KOPT-K1 (cell line): ENCODE results near the gene MSX2.
"Not testable (repeated sequence)": the region's sequence is repeated elsewhere in the genome, so short reads cannot be mapped to it uniquely, and the experiment has no call there.

Experiments
- H3K27ac ChIP-seq: fragments of 200-600 bp; sonication (generic); 2 replicates; pipeline ENCODE4 v1.5.1; 2016; ENCODE audit warnings: antibody characterized with exemption, mild to moderate bottlenecking, low read depth, low read length; ENCODE audit not compliant: poor library complexity, severe bottlenecking
- H3K36me3 ChIP-seq: fragments of 200-600 bp; sonication (generic); 2 replicates; pipeline ENCODE4 v1.5.1; 2017; ENCODE audit warnings: antibody characterized with exemption, mild to moderate bottlenecking, low read length, moderate library complexity; ENCODE audit not compliant: insufficient read depth
- H3K9me3 ChIP-seq: fragments of 200-600 bp; sonication (generic); 2 replicates; pipeline ENCODE4 v1.5.1; 2017; ENCODE audit warnings: antibody characterized with exemption, low read length, mild to moderate bottlenecking; ENCODE audit not compliant: insufficient read depth, poor library complexity, severe bottlenecking

MSX2 gene

GRCh38 chr5:174735498-174736330 is 11.3 kb downstream of the MSX2 start:
- Histone ChIP-seq H3K9me3 (no peaks in the 10 kb centered on the region), H3K27ac (no peak overlapping the region), H3K36me3 (no peaks in the 10 kb centered on the region)

- no peak overlapping the region for H3K27ac ChIP-seq
Observed at GRCh38 chr5:174736331-174736721, 11.9 kb downstream of the MSX2 start.

GRCh38 chr5:174736777-174737176 is 12.4 kb downstream of the MSX2 start:
- Histone ChIP-seq H3K36me3 (no peaks in the 10 kb centered on the region), H3K9me3 (no peaks in the 10 kb centered on the region), H3K27ac (no peak overlapping the region)

More at GRCh38 chr5:174736331-174736721, 11.9 kb downstream of the MSX2 start:
- Histone ChIP-seq H3K36me3 (no peaks in the 10 kb centered on the region), H3K9me3 (no peaks in the 10 kb centered on the region)

GRCh38 chr5:174737330-174737729 is 12.9 kb downstream of the MSX2 start:
- H3K27ac ChIP-seq = no peak overlapping the region
- no peaks in the 10 kb centered on the region for H3K36me3 ChIP-seq
- H3K9me3 ChIP-seq = no peaks in the 10 kb centered on the region

GRCh38 chr5:174741352-174741751 is 17.0 kb downstream of the MSX2 start:
- H3K27ac ChIP-seq = no peak overlapping the region
- H3K9me3 ChIP-seq = no peaks in the 10 kb centered on the region
- no peaks in the 10 kb centered on the region for H3K36me3 ChIP-seq

- Histone ChIP-seq H3K36me3 (no peaks in the 10 kb centered on the region), H3K9me3 (no peaks in the 10 kb centered on the region), H3K27ac (no peak overlapping the region)
Observed at GRCh38 chr5:174744896-174745295, 20.5 kb downstream of the MSX2 start.

- no peak overlapping the region for H3K27ac ChIP-seq
- no peaks in the 10 kb centered on the region for H3K9me3 ChIP-seq
Observed at GRCh38 chr5:174745590-174746103, 21.3 kb downstream of the MSX2 start.

GRCh38 chr5:174750711-174751110 is 26.3 kb downstream of the MSX2 start:
- Histone ChIP-seq H3K36me3 (no peaks in the 10 kb centered on the region), H3K9me3 (no peaks in the 10 kb centered on the region), H3K27ac (no peak overlapping the region)

More at GRCh38 chr5:174745590-174746103, 21.3 kb downstream of the MSX2 start:
- H3K36me3 ChIP-seq = no peaks in the 10 kb centered on the region

- no peaks in the 10 kb centered on the region for H3K36me3 ChIP-seq
- H3K27ac ChIP-seq = no peak overlapping the region
- no peaks in the 10 kb centered on the region for H3K9me3 ChIP-seq
Observed at GRCh38 chr5:174751154-174752000, 27.0 kb downstream of the MSX2 start.

- H3K27ac ChIP-seq = no peak overlapping the region
- no peaks in the 10 kb centered on the region for H3K9me3 ChIP-seq
- no peaks in the 10 kb centered on the region for H3K36me3 ChIP-seq
Observed at GRCh38 chr5:174752121-174752520, 27.7 kb downstream of the MSX2 start.

- Histone ChIP-seq H3K27ac (no peak overlapping the region), H3K36me3 (no peaks in the 10 kb centered on the region), H3K9me3 (no peaks in the 10 kb centered on the region)
Observed at GRCh38 chr5:174755106-174755505, 30.7 kb downstream of the MSX2 start.

GRCh38 chr5:174759091-174759490 is 34.7 kb downstream of the MSX2 start:
- Histone ChIP-seq H3K27ac (no peak overlapping the region), H3K36me3 (no peaks in the 10 kb centered on the region), H3K9me3 (no peaks in the 10 kb centered on the region)

- Histone ChIP-seq H3K9me3 (no peaks in the 10 kb centered on the region), H3K27ac (no peak overlapping the region), H3K36me3 (no peaks in the 10 kb centered on the region)
Observed at GRCh38 chr5:174760721-174761120, 36.3 kb downstream of the MSX2 start.

GRCh38 chr5:174761341-174761740 is 37.0 kb downstream of the MSX2 start:
- not testable (repeated sequence) for H3K36me3 ChIP-seq, H3K9me3 ChIP-seq, H3K27ac ChIP-seq

GRCh38 chr5:174764309-174764708 is 39.9 kb downstream of the MSX2 start:
- H3K9me3 ChIP-seq = no peaks in the 10 kb centered on the region
- H3K36me3 ChIP-seq = no peaks in the 10 kb centered on the region
- no peak overlapping the region for H3K27ac ChIP-seq
